NCI-H524 treated with DMSO at 0.1 percent for 48 hours (cell line): ENCODE results near the gene KIF21B.

Experiments used
- DNase-seq: peaks from one replicate; lab custom pipeline; 2025; lab: John Stamatoyannopoulos, UW

The KIF21B gene

GRCh38 chr1:201042779-201043461 lies 19.4 kb upstream of the KIF21B start:
- no peak for DNase-seq

GRCh38 chr1:201041011-201041410 lies 17.5 kb upstream of the KIF21B start:
- DNase-seq = no peak

- DNase-seq = no peak
These were observed 16.4 kb upstream of the KIF21B start for GRCh38 chr1:201039876-201040275.

GRCh38 chr1:201039418-201039817 lies 15.9 kb upstream of the KIF21B start:
- DNase-seq = no peak

- no peak for DNase-seq
These were observed 14.8 kb upstream of the KIF21B start for GRCh38 chr1:201038186-201038876.

GRCh38 chr1:201036188-201036842 lies 12.8 kb upstream of the KIF21B start:
- no peak for DNase-seq

GRCh38 chr1:201034671-201035070 lies 11.2 kb upstream of the KIF21B start:
- DNase-seq = no peak

- DNase-seq = no peak
These were observed 8.9 kb upstream of the KIF21B start for GRCh38 chr1:201032408-201032807.

- DNase-seq = no peak
These were observed 5.0 kb upstream of the KIF21B start for GRCh38 chr1:201028461-201028889.

GRCh38 chr1:201026836-201027235 lies 3.3 kb upstream of the KIF21B start:
- no peak for DNase-seq

- no peak for DNase-seq
These were observed 2.7 kb upstream of the KIF21B start for GRCh38 chr1:201026234-201026633.

- no peak for DNase-seq
These were observed 2.1 kb upstream of the KIF21B start for GRCh38 chr1:201025571-201026002.

- DNase-seq = no peak
These were observed 1.1 kb upstream of the KIF21B start for GRCh38 chr1:201024625-201024998.

- no peak for DNase-seq
These were observed 558 bp upstream of the KIF21B start for GRCh38 chr1:201023920-201024624.

- DNase-seq = no peak
These were observed 546 bp downstream of the KIF21B start for GRCh38 chr1:201022820-201023516.

- DNase-seq = no peak
These were observed 1.1 kb downstream of the KIF21B start for GRCh38 chr1:201022493-201022819.

- no peak for DNase-seq
These were observed 1.7 kb downstream of the KIF21B start for GRCh38 chr1:201021630-201022492.

- no peak for DNase-seq
These were observed 2.5 kb downstream of the KIF21B start for GRCh38 chr1:201020721-201021629.

GRCh38 chr1:201020040-201020591 lies 3.4 kb downstream of the KIF21B start:
- DNase-seq = no peak
